Right lung (tissue), 5 donors: ENCODE results near the gene AP2A1. TPM values are rescaled to one million over a fixed set of nuclear protein-coding genes. Genes with fewer than 3 reads are reported as not detected.
A peak's percentile ranks its signal among the peaks of the same experiment; 100 is the strongest.

Experiments used
- DNase-seq, 2 donors: peaks; one replicate each; pipeline ENCODE4 v3.0.0-alpha.2; 2013
- polyA plus RNA-seq, 5 donors: library from polyadenylated mRNA; unstranded; fragments of 120-200 nt; gene quantifications; one replicate each; pipeline versions ENCODE4 v1.2.1 to v1.2.3, GENCODE V29; 2013; ENCODE audit warnings: inconsistent platforms in 1 of 5, low replicate concordance in 1 of 5; ENCODE audit not compliant: insufficient read length in 5 of 5, insufficient read depth in 1 of 5

Gene AP2A1
- polyA plus RNA-seq, 5 donors = 47.8 to 87.2 (median 57.3) TPM

GRCh38 chr19:49791776-49792445, 25.1 kb downstream of the AP2A1 start:
- no peak for DNase-seq

GRCh38 chr19:49792829-49793560, 26.2 kb downstream of the AP2A1 start:
- DNase-seq = no peak

GRCh38 chr19:49793561-49793840, 26.7 kb downstream of the AP2A1 start:
- DNase-seq = no peak

DNA sequence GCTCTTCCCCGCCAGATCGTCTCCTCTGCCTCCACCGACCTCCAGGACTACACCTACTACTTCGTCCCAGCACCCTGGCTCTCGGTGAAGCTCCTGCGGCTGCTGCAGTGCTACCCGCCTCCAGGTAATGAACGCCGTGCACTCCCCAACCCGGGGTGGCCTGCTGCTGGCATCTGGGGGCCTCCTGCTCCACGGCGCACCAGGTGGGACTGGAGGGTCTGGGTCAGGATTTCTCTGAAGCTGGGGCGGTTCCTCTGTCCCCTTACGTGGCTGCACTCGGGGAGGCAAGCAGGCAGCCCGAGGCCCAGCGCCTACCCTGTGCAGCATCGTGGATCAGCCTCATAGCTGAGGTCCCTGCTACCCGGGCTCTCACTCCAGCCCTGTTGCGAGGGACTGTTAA, 28.8 kb downstream of the AP2A1 start:
- no peak for DNase-seq

DNA sequence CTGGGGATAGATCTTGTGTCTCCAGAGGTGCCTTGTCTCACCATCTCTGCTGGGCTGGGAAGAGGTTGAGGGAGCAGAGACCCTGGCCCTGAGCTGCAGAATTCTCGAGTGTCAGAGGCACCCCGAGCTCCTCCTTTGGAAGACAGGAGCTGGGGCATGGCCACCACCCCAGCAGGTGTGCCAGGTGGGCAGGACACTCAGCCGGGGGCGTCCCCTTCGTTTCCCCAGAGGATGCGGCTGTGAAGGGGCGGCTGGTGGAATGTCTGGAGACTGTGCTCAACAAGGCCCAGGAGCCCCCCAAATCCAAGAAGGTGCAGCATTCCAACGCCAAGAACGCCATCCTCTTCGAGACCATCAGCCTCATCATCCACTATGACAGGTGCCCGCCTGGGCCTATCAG, 31.8 kb downstream of the AP2A1 start:
- no peak for DNase-seq

GRCh38 chr19:49799271-49799797, 32.5 kb downstream of the AP2A1 start:
- no peak for DNase-seq

DNA sequence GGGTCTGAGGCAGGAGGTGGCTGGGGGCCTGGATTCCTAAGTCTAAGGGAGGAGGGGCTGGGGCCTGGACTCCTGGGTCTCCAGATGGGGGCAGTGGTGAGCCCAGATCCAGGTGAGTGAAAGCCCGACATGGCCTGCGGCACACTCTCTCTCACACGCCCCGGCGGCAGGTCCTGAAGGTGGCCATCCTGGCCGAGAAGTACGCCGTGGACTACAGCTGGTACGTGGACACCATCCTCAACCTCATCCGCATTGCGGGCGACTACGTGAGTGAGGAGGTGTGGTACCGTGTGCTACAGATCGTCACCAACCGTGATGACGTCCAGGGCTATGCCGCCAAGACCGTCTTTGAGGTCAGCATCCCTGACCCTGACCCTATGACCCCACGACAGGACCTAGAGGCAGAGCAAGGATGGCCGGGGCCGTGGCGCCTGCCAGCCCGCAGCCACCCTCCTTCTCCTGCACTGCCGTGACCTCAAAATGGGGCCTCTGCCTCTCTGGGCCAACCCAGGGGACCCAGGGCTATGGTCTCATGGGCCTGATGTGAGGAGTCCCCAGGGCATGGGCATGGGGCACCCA, 33.1 kb downstream of the AP2A1 start:
- DNase-seq = no peak

DNA sequence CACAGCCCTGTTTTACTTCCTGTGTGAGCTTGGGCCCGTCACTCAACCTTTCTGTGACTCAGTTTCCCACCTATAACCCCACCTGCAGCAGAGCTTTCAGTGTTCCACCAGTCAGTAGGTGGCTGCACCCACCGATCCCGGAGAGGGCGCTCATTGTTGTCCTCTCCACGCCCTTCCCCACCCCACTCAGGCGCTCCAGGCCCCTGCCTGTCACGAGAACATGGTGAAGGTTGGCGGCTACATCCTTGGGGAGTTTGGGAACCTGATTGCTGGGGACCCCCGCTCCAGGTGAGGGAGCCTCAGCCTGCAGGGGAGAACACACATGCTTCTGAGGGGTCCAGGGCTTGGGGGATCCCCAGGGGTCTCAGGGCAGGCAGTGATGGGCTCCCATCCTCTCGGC, 34.0 kb downstream of the AP2A1 start:
- no peak for DNase-seq

- no peak for DNase-seq
Measured at GRCh38 chr19:49801401-49801888, 34.6 kb downstream of the AP2A1 start.

- DNase-seq = peak; percentile 86 to 87
Measured at GRCh38 chr19:49801966-49802661, 35.3 kb downstream of the AP2A1 start.

DNA sequence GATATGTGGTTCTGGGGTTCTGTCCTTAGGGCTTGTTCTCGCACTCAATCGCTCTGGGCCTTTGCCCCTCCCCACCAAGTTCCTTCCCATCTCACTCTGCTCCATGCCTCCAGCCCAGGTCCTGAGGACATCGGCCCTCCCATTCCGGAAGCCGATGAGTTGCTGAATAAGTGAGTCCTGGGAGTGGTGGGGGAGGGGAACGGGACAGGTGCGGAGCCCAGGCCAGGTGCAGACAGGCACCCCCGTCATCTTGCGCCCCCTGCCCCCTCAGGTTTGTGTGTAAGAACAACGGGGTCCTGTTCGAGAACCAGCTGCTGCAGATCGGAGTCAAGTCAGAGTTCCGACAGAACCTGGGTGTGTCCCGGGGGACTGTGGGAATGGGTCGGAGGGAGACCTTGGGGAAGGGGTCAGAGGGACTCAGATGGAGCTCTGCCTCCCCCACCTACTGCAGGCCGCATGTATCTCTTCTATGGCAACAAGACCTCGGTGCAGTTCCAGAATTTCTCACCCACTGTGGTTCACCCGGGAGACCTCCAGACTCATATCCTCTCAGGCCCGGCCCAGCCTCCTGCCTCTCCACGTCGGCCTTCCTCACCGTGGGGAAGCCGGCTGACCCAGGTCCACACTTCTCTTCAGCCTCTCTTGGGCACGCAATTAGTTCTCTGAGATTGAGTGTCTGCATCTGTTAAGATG, 36.2 kb downstream of the AP2A1 start:
- DNase-seq = no peak

DNA sequence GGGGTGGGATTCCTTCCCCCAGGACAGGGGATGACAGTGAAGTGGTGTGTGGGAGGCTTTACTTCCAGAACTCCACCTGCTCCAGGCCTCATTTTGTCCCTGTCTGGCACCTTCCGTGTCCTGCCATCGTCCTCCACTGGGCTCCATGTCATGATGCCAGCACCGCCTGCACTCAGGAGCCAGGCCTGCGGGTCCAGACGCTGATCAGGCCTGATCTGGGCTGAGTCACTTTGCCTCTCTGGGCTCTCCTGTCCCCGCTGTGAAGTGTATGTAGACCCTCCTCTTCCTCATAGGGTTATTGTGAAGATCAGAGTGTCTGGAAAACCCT, 36.7 kb downstream of the AP2A1 start:
- no peak for DNase-seq

DNA sequence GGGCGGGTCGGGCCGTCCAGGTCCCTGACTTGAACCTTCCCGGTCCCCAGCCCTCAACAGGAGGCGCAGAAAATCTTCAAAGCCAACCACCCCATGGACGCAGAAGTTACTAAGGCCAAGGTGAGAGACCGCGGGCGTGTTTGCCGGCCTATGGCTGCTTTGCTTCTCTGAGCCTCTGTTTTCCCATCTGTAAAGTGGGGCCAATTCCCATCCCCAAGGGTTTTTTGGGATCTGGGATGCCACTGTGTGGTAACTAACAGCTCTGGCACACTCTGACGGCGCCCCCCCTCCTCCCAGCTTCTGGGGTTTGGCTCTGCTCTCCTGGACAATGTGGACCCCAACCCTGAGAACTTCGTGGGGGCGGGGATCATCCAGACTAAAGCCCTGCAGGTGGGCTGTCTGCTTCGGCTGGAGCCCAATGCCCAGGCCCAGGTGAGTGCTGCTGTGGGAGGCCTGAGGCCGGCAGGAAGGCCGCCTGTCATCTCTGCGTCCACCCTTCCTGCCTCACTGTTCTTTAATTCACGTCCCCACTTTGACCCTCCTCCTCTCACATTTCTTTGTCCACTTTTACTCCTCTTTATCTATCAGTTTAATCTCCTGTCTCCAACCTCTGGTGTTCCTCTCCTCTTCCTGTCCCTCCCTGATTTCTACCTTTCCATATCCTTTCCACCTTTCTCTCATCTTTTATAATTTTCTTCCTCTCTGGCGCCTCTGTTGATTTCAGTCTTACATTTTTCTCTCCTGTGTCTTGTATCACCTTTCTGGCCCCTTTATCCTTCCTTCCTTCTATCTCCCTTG, 39.2 kb downstream of the AP2A1 start:
- no peak for DNase-seq

GRCh38 chr19:49806620-49806959, 39.8 kb downstream of the AP2A1 start:
- DNase-seq = no peak

GRCh38 chr19:49807058-49807903, 40.5 kb downstream of the AP2A1 start:
- no peak for DNase-seq

- DNase-seq = no peak
Measured at GRCh38 chr19:49807904-49808675, 41.3 kb downstream of the AP2A1 start.

DNA sequence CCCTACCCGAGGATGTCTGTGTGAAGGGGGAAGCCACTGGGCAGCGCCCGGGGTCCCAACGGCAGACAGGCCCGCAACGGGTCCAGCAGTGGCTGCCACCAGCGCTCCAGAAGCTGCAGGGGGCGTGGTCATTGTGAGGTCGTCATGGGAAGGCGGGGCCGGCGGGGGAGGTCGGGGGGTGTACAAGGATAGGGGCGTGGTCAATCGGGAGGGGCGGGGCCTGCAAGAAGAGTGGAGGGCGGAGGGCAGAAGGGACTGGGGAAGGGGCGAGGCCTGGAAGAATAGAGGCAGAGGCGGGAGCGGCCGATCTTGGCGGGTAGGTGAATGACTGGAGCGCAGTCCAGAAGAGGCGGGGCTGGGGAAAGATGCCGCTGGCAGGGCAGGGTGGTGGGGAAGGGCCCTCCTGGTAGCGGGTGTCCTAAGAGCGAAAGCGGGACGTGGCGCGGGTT, 41.9 kb downstream of the AP2A1 start:
- DNase-seq = peak; percentile 87 to 89

DNA sequence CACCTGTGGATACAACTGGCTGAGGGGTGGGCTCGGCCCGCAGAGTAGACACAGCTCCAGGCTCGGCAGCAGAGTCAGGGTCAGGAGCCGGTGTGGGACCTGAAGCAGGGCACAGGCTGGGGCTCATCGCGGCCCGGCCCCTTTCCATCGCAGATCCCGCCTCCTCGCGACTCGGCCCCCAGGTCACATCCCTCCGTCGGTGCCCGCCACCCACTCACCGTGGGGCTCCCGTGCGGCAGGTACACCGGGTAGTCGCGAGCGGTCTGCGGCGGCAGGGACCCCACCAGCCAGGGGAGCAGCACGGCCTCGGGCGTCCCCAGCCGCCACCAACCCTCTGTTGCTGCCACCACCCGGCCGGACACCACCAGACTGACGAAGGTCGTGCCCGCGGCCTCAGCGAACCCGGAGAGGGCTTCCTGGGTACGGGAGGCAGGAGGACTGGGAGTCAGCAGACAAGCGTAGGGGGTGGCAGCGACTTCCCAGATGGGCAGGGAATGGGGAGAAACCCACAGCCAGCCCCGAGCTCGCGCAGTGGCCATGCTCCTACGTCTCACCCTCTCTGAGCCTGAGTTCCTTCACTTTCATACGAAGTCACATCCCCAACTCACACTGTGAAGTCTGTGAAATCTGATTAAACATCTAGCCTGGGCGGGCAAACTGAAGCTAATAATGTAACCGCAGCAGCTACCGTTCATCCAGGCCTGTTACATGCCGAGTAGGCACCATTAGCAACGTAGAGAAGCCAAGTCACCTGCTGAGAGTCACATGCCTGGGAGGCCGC, 42.5 kb downstream of the AP2A1 start:
- DNase-seq = no peak
